Activated naive CD4-positive, alpha-beta T cell treated with anti-CD3 and anti-CD28 coated beads, Interleukin-2, amount 50 U/mL, for 16 hours (primary cell): ENCODE data around the gene TMX2.
A peak's percentile ranks its signal among the peaks of the same experiment; 100 is the strongest.
"Not testable (repeated sequence)": the region's sequence is repeated elsewhere in the genome, so short reads cannot be mapped to it uniquely, and the experiment has no call there.

ENCODE experiments used
- DNase-seq: peaks from one replicate; pipeline ENCODE4 v3.0.0-alpha.2; 2020

The TMX2 gene

GRCh38 chr11:57712256-57713150, at the start of gene TMX2:
TSS of gene TMX2 (plus strand) at chr11:57712593. CDS start at chr11:57712619, 26 bp downstream.
- DNase-seq: peak; percentile 91

- DNase-seq: no peak
These were observed 49.5 kb upstream of the TMX2 start for GRCh38 chr11:57662893-57663292.

GRCh38 chr11:57663975-57664374, 48.4 kb upstream of the TMX2 start:
- no peak for DNase-seq

GRCh38 chr11:57667117-57667735, 45.2 kb upstream of the TMX2 start:
- peak; percentile 92 for DNase-seq

- peak; percentile 99 for DNase-seq
These were observed 44.5 kb upstream of the TMX2 start, which contains the start of gene ZDHHC5 for GRCh38 chr11:57667736-57668433. TSS of gene ZDHHC5 (plus strand) at chr11:57668114. CDS start at chr11:57673091, 4,977 bp downstream.

- no peak for DNase-seq
These were observed 44.0 kb upstream of the TMX2 start for GRCh38 chr11:57668434-57668782.

- no peak for DNase-seq
These were observed 38.1 kb upstream of the TMX2 start for GRCh38 chr11:57674251-57674650.

GRCh38 chr11:57675176-57675941, 37.0 kb upstream of the TMX2 start:
- DNase-seq: no peak

GRCh38 chr11:57679396-57679795, 33.0 kb upstream of the TMX2 start:
- DNase-seq: no peak

GRCh38 chr11:57680552-57680874, 31.9 kb upstream of the TMX2 start:
- DNase-seq: no peak

- no peak for DNase-seq
These were observed 31.2 kb upstream of the TMX2 start for GRCh38 chr11:57681168-57681567.

- DNase-seq: not testable (repeated sequence)
These were observed 21.9 kb upstream of the TMX2 start for GRCh38 chr11:57690474-57690873.

GRCh38 chr11:57698843-57699365, 13.5 kb upstream of the TMX2 start:
- no peak for DNase-seq

GRCh38 chr11:57699813-57700212, 12.6 kb upstream of the TMX2 start:
- DNase-seq: no peak

GRCh38 chr11:57700425-57700824, 12.0 kb upstream of the TMX2 start:
- DNase-seq: no peak

GRCh38 chr11:57703341-57703740, 9.1 kb upstream of the TMX2 start:
- no peak for DNase-seq

- no peak for DNase-seq
These were observed 7.5 kb upstream of the TMX2 start for GRCh38 chr11:57704932-57705331.

- DNase-seq: not testable (repeated sequence)
These were observed 7.0 kb upstream of the TMX2 start for GRCh38 chr11:57705432-57705831.

GRCh38 chr11:57709802-57710367, 2.5 kb upstream of the TMX2 start:
- DNase-seq: no peak

- peak; percentile 71 for DNase-seq
These were observed 758 bp upstream of the TMX2 start, which contains the start of gene MED19 for GRCh38 chr11:57711414-57712255. TSS of gene MED19 (minus strand) at chr11:57712215. CDS start at chr11:57712179, 36 bp downstream.

GRCh38 chr11:57713835-57714234, 1.4 kb downstream of the TMX2 start:
- no peak for DNase-seq
